ENCODE results near the gene KMO.

- TF ChIP-seq EZH2 (IDR thresholded peaks at IDR 0.05) (no peak), POLR2AphosphoS5 (IDR thresholded peaks at IDR 0.05; ENCODE audit: borderline replicate concordance, low read depth, low read length) (no peak), FOXP2 (optimal IDR thresholded peaks at IDR 0.05; ENCODE audit: control extremely low read depth, extremely low read length, insufficient read depth) (no peak)
These were observed 74.4 kb downstream of the KMO start for GRCh38 chr1:241606544-241606943.

All from SK-N-MC (cell line).